OCI-LY1 (cell line): Measurements from ENCODE around the gene RNASE1.

ENCODE experiments used
- H2AFZ ChIP-seq: fragments of 200-600 bp; sonication (generic), shearing (Covaris generic); 2 replicates; pipeline ENCODE4 v1.6.0; 2014; ENCODE audit warnings: antibody characterized with exemption, mild to moderate bottlenecking, low read length
- H3F3A ChIP-seq: fragments of 200-600 bp; sonication (generic), shearing (Covaris generic); 2 replicates; pipeline ENCODE4 v1.6.0; 2014; ENCODE audit warnings: mild to moderate bottlenecking, antibody characterized with exemption, low read length, moderate library complexity; ENCODE audit not compliant: insufficient read depth
- H3K27ac ChIP-seq: fragments of 200-600 bp; sonication (generic); 2 replicates; pipeline ENCODE4 v1.5.1; 2014; ENCODE audit warnings: low read length, mixed run types, mild to moderate bottlenecking, low read depth; ENCODE audit not compliant: poor library complexity, severe bottlenecking
- H3K27me3 ChIP-seq: fragments of 200-600 bp; sonication (generic); 2 replicates; pipeline ENCODE4 v1.6.0; 2014; ENCODE audit warnings: antibody characterized with exemption, mild to moderate bottlenecking, low read length, moderate library complexity; ENCODE audit not compliant: insufficient read depth
- H3K36me3 ChIP-seq: fragments of 200-600 bp; sonication (generic); 2 replicates; pipeline ENCODE4 v1.6.1; 2014; ENCODE audit warnings: mild to moderate bottlenecking, antibody characterized with exemption, low read length, moderate library complexity, mixed read lengths; ENCODE audit not compliant: insufficient read depth
- H3K4me1 ChIP-seq: fragments of 200-600 bp; sonication (generic); 2 replicates; pipeline ENCODE4 v1.5.1; 2014; ENCODE audit warnings: mild to moderate bottlenecking, low read length, moderate library complexity; ENCODE audit not compliant: insufficient read depth, severe bottlenecking
- H3K4me2 ChIP-seq: fragments of 200-600 bp; sonication (generic), shearing (Covaris generic); 2 replicates; pipeline ENCODE4 v1.6.1; 2014; ENCODE audit warnings: low read length
- H3K4me3 ChIP-seq: fragments of 200-600 bp; sonication (generic); 2 replicates; pipeline ENCODE4 v1.5.1; 2014; ENCODE audit warnings: low read length, low read depth, mild to moderate bottlenecking, mixed read lengths; ENCODE audit not compliant: poor library complexity, severe bottlenecking
- H3K79me2 ChIP-seq: fragments of 200-600 bp; shearing (Covaris generic); 2 replicates; pipeline ENCODE4 v1.6.1; 2016; ENCODE audit warnings: mixed run types, low read length, mixed read lengths; ENCODE audit not compliant: insufficient read depth
- H3K9ac ChIP-seq: fragments of 200-600 bp; sonication (generic), shearing (Covaris generic); 2 replicates; pipeline ENCODE4 v1.6.1; 2014; ENCODE audit warnings: mild to moderate bottlenecking, low read length, mixed read lengths
- H3K9me2 ChIP-seq: fragments of 200-600 bp; sonication (generic), shearing (Covaris generic); 2 replicates; pipeline ENCODE4 v1.6.1; 2014; ENCODE audit warnings: low read depth, mild to moderate bottlenecking, low read length, mixed read lengths
- H3K9me3 ChIP-seq: fragments of 200-600 bp; shearing (Covaris generic); 2 replicates; pipeline ENCODE4 v1.6.1; 2014; ENCODE audit warnings: low read length, mixed read lengths
- H4K20me1 ChIP-seq: fragments of 200-600 bp; sonication (generic), shearing (Covaris generic); 2 replicates; pipeline ENCODE4 v1.6.0; 2016; ENCODE audit warnings: mild to moderate bottlenecking, low read length; ENCODE audit not compliant: insufficient read depth
- CTCF ChIP-seq: fragments of 200-600 bp; sonication (generic), shearing (Covaris generic); IDR thresholded peaks from 2 replicates; pipeline ENCODE4 v1.5.1; 2017; ENCODE audit warnings: mild to moderate bottlenecking, antibody characterized with exemption, low read length, moderate library complexity, mixed read lengths
- EZH2 ChIP-seq: fragments of 200-600 bp; sonication (generic), shearing (Covaris generic); IDR thresholded peaks from 2 replicates; pipeline ENCODE4 v1.8.0; 2017; ENCODE audit warnings: borderline replicate concordance, mixed run types, mild to moderate bottlenecking, antibody characterized with exemption, low read length, moderate library complexity, mixed read lengths

The RNASE1 gene

GRCh38 chr14:20787025-20787424 lies 15.6 kb downstream of the RNASE1 start:
- Histone ChIP-seq H2AFZ (no peak overlapping the region), H4K20me1 (no peaks in the 10 kb centered on the region), H3K9me3 (no peaks in the 10 kb centered on the region), H3K9ac (no peak overlapping the region), H3K27ac (no peak overlapping the region), H3F3A (no peaks in the 10 kb centered on the region), H3K27me3 (no peaks in the 10 kb centered on the region), H3K79me2 (no peaks in the 10 kb centered on the region), H3K4me3 (no peak overlapping the region), H3K4me2 (no peak overlapping the region), H3K4me1 (no peaks in the 10 kb centered on the region), H3K9me2 (no peaks in the 10 kb centered on the region), H3K36me3 (no peaks in the 10 kb centered on the region)
- no peak for TF ChIP-seq EZH2
- TF ChIP-seq CTCF: no peak

DNA sequence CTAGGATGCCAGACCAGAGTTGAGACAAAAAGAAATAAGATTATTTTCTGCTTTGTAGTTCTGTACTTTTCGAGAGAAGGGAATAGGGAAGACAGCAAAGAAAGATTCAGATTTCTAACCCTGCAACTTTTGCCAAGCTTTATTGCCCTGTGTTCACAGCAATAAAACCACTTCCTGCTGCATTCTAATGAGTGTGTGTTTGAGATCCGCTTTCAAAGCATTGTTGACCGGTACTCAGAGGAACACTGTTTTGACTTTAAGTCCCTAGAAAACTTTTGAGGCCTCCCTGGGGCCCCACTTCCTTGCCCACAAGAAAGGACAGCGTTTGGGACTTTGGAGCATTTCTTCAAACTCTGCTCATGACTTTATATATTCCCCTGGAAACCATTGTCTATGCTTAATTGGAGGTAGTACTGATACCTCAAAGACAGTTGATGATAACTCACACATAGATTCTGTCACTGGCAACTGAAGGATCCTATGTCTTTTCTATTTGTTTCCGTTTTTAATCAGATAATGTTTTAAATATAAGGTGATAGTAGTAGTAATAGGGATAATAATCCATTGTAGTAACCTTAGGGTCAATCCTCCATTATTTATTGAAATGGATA lies 20.3 kb downstream of the RNASE1 start:
- Histone ChIP-seq H3K4me3 (no peak overlapping the region), H3K9me2 (no peaks in the 10 kb centered on the region), H3K9me3 (no peaks in the 10 kb centered on the region), H3K4me1 (no peaks in the 10 kb centered on the region), H4K20me1 (no peaks in the 10 kb centered on the region), H3F3A (no peaks in the 10 kb centered on the region), H2AFZ (no peak overlapping the region), H3K36me3 (no peaks in the 10 kb centered on the region), H3K4me2 (no peak overlapping the region), H3K9ac (no peak overlapping the region), H3K27me3 (no peaks in the 10 kb centered on the region), H3K79me2 (no peaks in the 10 kb centered on the region), H3K27ac (no peak overlapping the region)
- no peak for TF ChIP-seq CTCF
- no peak for TF ChIP-seq EZH2

DNA sequence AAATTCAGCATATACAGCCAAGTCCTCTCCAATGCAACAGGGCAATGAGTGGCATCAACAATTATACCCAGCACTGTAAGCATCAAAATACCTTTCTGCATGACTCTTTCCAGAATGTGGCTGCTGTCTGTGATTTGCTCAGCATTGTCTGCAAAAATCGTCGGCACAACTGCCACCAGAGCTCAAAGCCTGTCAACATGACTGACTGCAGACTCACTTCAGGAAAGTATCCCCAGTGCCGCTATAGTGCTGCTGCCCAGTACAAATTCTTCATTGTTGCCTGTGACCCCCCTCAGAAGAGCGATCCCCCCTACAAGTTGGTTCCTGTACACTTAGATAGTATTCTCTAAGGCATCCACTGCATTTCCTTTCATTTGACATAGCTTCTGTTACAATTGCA lies 20.8 kb downstream of the RNASE1 start:
- no peaks in the 10 kb centered on the region for H3K27me3 ChIP-seq
- H3K79me2 ChIP-seq: no peaks in the 10 kb centered on the region
- no peaks in the 10 kb centered on the region for H3K9me3 ChIP-seq
- H4K20me1 ChIP-seq: no peaks in the 10 kb centered on the region
- H3K4me2 ChIP-seq: no peak overlapping the region
- H3K36me3 ChIP-seq: no peaks in the 10 kb centered on the region
- no peak overlapping the region for H3K27ac ChIP-seq
- H3K4me1 ChIP-seq: no peaks in the 10 kb centered on the region
- no peak overlapping the region for H2AFZ ChIP-seq
- H3K4me3 ChIP-seq: no peak overlapping the region
- no peak overlapping the region for H3K9ac ChIP-seq
- no peaks in the 10 kb centered on the region for H3F3A ChIP-seq
- H3K9me2 ChIP-seq: no peaks in the 10 kb centered on the region
- TF ChIP-seq EZH2: no peak
- TF ChIP-seq CTCF: no peak
